HG03575 (cell line): Measurements from ENCODE around the gene HPS4.

Experiments
- ATAC-seq: cut with Tn5 transposase; IDR thresholded peaks from one replicate; pipeline ENCODE4 v1.9.1; 2021; ENCODE audit not compliant: unreplicated experiment, insufficient number of reproducible peaks, low FRiP score; ENCODE audit errors: extremely low read depth

The HPS4 gene

DNA sequence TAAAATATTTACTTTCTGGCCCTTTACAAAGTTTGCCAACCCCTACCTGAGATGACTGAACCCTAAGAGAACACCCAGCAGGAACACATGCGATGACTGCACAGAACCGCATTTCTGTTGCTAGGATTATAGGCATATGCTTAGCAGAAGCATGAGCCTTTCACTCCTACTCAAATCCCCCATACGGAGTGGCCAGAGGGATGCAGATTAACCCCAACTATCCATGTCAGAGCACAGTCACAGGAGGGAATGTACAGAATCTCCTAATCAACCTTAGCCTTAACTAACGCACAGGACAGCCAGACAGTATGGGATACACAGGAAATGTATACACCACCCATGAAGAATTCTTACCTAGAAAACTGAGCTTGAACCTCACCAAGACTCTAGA, 6.2 kb downstream of the HPS4 start:
- no peak for ATAC-seq

DNA sequence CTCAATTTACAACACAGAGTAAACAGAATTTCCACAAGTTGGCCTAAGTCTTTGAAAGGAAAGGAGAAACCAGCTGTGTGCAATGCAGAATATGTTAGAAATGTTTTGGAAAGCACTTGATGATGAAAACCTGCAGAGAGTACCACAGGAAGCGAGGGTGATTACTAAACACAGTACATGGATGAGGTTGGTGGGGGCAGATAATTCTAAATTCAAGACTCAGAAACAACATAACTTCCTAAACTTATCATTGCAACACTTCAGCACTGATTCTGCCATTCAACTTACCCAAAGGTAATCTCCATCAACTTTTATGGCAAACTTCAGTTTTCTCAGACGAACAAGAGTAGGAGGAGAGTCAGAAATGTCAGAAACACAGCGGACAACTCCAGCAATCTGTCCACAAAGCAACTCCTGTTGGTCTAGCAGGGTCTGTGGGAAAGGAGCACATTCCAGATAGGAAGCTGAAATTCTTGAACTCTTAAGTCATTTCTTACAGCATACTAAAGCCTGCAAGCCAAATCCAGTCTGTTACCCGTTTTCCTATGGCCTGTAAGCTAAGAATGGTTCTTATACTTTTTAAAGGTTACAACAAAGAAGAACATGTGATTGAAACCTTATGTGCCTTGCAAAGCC, 6.8 kb downstream of the HPS4 start:
- no peak for ATAC-seq

DNA sequence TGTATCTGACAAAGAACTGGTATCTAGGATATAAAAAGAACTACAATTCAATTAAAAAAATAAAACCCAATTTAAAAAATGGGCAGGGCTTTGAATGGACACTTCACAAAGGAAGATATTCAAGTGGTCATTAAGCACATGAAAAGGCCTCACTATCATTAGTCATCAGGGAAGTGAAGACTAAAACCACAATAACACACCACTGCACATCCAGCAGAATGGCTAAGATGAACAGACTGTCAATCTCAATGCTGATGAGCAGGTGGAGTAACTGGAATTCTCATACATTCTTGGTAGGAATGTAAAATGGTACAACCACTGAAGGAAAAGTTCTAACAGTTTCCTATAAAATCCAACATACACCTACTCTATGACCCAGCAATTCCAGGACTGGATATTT, 8.9 kb downstream of the HPS4 start:
- ATAC-seq, result no peak

DNA sequence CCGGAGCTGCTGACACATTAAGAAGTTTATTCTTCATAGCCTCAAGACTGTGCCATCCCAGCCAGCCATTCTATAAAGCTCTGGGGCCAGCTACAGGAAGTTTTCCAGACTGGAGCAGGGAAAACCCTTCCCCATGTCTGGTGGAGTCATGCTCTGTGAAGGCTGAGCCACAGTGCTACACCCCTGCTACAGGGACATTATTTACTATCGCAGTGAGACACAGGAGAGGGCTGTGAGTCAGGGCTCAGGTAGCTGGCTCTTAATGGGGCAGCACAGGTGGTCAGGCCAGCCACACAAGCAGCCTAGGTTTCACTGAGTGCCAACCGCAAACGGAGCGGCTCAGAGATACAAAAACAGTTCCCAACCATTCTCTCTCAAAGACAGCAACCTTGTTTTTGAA, 12.1 kb downstream of the HPS4 start:
- no peak for ATAC-seq

DNA sequence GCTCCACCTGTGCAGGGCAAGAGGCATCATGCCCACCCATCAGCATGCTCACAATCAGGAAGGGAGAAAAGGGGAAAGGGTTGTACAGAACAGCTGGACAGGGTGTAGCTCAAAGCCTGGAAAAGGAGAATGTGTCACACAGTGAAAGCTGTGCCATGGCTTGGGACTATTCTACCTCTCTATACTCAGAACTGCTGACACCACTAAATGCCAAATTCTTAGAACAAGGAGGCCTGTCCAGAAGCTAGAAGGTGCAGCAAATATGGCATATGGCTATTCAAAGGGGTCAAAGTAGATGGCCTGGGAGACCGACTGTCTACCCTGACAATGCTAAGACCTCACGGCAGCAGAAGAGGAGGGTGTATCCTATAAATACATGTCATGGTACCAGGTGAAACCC, 12.8 kb downstream of the HPS4 start:
- ATAC-seq, result no peak

DNA sequence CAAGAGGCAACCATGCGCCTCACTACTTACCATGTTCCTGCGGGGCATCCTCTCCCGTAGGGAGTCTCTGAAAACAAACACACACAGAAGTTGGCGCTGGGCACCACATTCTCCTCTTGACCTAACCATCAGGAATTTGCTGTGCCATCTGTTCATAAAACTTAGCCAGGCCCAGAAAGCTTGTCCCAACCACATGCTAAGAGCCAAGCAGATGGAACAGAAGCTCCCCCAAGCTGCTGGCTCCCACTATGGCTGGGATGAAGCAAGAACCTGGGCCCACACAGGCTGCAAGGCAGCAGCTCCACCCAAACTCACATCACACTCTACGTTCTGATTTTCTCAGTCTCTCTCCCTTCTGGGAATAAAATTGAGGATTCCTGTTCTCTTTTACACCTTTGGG, 17.4 kb downstream of the HPS4 start:
- ATAC-seq, result no peak

DNA sequence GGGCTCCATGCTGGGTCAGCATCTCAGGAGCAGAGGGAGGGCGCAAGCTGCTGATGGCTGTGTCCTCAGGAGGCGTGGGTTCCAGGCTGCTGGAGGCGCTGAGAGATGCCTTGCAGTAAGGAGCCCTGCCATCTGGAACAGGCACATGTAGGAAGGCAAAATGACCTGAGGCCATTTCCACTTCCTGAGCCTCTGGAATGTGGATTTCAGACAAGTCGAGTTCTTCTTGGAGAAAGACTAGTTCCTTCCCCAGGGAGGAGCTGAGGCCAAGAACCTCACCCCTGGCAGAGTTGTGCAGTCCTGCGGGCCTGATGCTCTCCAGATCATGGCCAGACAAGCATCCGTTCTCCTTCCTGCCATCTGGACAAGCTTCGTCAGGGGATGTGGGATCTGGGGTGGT, 19.3 kb downstream of the HPS4 start:
- no peak for ATAC-seq

DNA sequence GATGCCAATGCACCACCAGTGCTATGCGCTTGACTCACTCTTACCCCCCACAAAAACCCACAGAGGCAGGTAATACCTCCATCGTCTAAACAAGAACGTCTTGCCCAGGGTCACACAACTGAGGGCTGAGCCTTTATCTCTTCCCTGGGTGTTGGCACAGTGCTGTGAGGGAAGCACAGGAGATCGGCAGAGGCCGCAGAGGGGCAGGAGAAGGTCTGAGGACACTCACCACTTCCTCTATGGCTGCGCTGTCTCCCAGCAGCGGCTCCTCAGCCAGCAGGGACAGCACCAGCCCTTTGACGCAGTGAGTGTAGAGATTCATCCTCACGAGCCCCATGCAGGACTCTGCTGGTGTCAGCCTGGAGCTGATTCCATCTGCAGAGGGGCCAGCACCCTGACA, 19.9 kb downstream of the HPS4 start:
- ATAC-seq, result no peak

DNA sequence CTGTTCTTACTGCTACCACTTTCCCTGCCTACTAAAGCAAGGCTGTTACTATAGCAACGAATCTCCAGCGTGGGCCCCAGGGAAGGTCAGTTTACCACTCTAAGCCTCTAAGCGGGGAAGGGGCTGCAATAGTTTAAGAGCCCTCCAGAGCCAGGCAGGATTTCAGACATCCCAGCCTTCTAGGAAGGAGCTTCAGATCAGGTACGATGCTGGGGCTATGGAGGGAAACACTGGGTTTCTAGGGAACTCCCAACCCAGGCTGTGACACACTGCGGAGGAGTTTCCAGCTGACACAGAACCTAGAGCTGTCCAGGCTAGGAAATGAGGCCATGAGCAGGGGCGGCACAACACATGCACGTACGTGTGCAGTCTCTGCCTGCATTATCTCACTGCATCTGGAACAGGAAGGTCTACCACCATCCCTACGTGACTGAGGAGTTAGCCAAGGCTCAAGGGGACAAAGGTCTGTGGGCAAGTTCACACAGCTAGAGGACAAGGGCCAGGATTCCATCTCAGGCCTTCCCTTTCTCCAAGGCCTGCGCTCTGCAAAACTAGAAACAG, 20.4 kb downstream of the HPS4 start:
- ATAC-seq, result no peak

DNA sequence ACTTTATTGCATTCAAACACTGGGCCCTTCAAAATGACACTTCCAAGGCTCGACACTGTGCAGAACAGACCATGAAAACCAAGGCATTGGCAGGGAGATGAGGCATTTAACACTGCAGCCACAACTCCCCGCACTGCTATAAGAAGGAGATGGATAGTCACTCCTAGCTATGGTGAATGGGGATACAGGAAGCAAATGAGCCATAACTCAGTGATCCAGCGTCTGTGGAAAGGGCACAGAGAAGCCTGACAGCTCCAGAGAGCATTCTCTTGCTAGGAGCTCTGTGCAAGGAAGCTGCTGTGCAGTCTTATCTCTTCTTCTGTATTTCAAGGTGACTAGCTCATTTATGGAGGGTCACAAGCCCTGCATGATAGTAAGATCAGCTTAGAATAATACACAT, 20.9 kb downstream of the HPS4 start:
- ATAC-seq, result no peak

DNA sequence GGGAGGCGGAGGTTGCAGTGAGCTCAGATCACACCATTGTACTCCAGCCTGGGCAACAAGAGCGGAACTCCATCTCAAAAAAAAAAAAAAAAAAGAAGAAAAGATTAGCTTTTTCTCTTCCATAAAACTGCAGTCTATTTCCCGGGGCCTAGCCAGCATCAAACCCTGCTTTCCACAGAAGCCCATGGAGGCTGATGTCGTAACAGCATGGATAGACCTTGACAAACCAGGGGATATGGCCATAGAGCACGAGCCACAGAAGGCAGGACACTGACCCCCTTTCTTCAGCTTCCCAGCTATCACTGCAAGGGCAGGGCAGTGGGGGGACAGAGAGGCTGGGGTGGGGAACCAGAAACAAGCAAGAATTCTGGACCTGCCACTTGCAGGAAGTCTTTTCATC, 21.5 kb downstream of the HPS4 start:
- no peak for ATAC-seq

DNA sequence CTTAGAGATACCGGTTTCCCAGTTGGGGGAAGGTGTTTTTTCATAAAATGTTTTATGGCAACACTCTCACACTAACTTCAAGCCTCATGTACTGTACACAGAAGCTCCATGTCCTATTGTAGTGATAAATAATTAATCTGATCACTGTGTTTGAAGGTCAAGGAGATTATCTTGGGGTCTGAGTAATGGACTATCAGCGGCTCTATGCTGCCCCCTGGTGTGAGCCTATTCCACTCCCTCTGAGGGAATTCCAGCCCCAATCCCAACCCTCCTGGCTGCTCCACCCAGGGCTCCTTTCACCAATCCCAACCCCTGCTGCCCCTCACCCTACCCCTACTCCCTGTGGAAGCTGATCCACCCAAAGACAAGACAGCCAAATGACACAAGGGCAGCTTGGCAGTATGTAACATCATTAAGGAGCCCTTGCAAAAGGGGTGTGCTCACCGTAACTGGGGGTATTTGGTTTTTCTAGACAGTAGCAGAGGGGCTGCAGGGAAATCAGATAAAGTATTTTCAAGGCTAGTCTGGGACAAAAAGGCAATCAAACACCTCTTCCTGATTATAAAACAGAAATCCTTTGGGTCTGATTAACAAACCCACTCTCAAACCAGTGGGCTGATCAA, 22.3 kb downstream of the HPS4 start:
- no peak for ATAC-seq

DNA sequence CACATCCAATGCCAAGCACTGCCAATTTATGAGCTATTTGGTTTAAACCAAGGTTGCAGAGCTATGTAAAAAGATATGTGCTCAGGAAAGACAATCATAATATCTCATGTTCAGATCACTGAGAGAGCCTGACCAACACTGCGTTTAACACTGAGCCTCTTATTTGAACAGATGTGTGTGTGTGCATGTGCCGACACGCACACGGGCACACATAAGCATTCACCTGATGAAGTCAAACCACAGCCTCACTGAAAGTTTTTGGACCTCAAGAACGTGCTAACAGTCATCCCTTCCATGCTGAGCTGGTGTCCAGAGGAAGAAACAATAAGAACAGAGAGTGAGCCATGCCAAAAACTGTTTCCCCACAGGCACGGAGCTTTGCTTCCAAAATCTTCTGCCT, 23.4 kb downstream of the HPS4 start:
- no peak for ATAC-seq

DNA sequence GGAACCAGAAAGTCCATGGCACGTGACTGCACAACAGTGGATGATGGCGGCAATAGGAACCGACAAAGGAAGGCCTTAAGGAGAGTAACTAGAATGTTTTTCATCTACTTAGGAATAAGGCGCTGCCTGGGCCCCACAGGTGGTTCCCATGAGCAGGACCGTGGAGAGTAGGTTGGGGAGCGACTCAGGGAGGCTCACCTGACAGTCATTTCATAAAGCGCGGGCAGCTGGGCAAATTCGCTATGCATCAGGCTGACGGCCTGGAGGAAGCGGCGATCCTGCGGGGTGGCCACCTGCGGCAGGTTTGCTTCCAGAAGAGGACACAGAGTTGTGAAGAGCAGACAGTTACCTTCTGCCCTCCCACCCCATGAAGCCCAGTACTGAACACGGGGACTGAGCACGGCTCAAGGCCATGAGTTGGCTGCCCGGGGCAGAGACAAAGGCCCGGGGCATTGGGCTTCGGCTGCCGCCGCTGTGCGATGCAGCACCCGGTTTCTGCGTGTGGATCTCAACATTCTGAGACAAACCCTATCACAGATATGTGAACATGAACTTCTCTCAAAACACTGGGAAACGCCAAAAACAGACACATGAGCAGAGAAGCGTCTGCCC, 25.8 kb downstream of the HPS4 start:
- no peak for ATAC-seq

DNA sequence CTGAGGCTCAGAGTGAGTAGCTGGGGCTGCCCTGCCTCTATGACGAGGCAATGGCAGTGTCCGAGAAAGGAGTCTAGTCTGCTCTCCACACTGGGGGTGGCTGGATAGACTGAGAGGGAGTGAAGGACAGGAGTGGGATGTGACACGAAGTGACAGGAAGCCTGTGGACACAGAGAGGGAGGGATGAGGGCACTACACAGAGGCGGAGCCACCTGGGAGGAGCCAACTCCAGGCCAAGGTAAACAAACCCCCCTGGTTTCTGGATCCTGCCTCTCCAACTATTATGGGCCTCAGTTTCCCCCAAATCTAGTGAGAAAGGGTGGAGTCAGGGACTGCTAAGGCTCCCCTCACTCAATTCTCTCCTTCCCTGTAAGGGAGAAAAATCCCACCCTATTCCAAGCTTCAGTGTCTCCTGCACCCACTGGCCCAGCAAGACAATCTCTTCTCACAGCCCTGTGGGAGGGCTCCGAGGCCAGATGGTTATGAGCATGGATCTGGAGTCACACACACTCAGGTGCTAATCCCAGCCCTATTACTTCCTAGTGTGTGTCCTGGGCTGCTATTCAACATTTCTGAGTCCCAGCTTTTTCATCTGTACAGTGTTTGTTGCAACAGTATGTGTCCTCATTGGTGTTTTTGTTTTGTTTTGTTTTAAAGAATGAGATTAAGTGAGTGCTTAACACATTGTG, 29.6 kb downstream of the HPS4 start:
- ATAC-seq, result no peak

DNA sequence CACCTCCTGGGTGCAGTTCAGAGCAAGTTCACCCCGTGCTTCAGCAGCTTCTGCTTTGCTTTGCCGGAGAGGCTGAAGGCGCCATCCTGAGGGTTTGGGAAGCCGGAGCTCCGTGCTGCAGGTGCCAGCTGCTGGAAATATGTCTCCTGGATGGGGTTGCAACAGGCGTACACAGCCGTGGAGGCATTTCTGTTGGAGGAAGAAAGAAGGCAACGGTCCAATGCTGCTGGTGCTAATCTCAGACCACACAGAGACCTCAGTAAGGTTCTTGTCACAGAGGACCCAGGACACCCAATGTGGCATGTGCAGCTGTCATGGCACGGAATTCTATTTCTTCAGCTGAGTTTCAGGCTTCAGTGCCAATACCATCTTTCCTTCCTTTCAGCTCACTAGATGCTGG, 30.4 kb downstream of the HPS4 start:
- ATAC-seq, result no peak

DNA sequence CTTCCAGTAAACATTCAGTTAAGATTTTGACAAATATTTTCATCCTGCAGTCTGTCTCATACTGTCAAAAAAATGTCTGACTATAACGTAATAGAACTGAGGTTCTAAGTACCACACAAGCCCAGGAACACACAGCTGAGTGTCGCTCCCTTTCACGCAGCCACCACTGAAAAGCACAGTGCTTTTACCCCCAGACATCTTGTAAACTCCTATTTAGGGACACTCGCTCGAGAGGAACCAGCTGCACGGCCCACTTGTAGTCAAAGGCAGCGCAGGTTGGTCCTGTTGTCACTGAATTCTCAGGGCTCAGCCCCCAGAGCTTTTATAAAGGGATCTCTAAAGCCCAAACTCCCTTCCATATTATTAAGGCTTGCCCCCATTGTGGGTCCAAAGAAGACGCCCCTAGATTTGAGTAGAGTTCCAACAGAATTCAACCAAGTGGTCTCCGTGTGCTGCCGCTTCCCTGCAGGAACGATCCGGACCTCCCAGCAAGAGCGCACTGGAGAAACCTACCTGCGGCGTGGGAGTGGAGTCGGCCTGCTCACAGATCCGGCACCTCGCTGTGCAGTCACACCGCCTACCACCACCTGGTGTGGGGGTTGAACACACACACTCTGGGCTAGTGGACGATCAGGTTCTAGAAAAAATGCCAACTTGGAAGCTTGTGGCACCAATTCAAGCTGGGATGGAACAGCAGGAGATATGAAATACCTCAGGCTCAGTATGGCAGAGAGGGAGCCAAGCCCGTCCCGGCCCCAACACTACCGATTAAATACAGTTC, 31.2 kb downstream of the HPS4 start:
- no peak for ATAC-seq

DNA sequence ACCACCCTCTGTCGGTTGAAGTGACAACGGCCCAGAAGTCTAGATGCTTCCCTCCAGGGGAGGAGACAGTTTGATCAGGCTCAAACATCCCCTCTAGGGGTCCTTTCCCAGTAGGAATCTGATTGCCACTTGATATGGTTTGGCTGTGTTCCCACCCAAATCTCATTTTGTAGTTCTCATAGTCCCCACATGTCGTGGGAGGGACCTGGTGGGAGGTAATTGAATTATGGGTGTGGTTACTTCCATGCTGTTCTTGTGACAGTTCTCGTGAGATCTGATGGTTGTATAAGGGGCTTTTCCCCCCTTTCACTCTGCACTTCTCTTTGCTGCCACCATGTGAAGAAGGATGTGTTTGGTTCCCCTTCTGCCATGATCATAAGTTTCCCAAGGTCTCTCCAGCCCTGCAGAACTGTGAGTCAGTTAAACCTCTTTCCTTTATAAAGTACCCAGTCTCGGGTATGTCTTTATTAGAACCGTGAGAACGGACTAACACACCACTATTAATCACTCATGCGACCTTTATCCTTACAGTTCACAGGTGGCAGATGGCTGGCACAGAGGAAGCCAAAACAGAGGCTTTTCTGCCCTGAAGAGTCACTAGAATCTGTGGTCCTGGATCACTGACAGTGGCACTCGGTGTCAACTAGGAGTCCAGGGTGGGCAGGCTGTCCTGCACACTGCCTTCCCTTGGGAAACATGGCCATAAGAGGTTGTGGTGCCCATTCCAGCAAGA, 33.0 kb downstream of the HPS4 start:
- ATAC-seq, result no peak

DNA sequence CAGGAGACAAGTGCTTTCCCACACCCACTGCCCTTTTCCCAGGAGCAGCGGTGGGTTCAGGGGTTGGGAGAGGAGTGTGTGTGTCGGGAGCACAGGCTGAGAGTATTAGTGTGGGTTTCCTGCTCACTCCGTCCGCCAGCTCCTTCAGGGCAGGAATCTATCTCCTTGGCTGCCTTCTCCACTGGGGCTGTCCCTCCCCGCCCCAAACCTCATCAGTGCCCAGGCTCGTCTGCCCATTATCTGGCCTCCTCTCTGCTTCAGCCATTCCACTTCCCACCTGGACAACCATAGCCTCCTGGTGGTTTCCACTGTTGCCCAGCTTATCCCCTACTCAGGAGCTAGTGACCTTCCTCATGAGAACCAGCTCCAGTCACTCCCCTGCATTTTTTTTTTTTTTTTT, 34.6 kb downstream of the HPS4 start:
- ATAC-seq, result no peak
